Measurements from ENCODE around the gene CLEC2A.
"Not testable (repeated sequence)": the region's sequence is repeated elsewhere in the genome, so short reads cannot be mapped to it uniquely, and the experiment has no call there.

Gene CLEC2A, protein sequence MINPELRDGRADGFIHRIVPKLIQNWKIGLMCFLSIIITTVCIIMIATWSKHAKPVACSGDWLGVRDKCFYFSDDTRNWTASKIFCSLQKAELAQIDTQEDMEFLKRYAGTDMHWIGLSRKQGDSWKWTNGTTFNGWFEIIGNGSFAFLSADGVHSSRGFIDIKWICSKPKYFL

DNA sequence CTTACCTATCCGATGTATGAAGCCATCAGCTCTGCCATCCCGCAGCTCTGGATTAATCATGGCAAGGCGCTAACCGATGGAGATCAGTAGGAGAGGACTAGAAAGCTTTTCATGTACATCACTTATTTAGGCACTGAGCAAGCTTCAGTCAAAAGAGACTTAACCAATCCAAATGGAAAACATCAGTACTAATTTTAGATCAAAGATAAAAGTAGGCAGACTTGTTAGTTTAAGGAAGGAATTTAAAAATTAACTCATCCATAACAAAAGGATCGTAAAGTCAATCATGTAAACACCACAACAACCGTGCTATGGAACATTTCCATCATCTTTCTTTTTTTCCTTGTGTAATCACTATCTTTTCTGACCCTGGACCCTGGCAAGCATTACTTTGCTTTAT is at the start of gene CLEC2A:
Gene CLEC2A, minus strand, starts transcription at position 101 of the 400 bp plus-strand sequence. Its CDS starts 41 bp downstream, at position 60.
- DNase-seq = no peak

DNA sequence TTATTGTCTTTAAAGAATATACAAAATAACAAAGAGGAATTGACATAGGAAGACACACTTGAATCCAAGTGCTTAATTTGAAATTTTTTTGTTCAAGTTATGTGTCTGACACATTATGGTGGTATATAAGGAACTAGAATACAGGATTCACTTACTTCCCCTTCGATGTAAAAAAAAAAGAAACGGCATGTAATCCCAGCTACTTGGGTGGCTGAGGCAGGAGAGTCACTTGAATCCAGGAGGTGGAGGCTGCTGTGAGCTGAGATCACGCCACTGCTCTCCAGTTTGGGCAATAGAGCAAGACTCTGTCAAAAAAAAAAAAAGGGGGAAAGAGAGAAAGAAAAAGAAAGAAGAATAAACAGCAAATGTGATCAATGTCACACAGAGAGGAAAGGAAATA is 48.0 kb upstream of the CLEC2A start:
- DNase-seq = no peak

DNA sequence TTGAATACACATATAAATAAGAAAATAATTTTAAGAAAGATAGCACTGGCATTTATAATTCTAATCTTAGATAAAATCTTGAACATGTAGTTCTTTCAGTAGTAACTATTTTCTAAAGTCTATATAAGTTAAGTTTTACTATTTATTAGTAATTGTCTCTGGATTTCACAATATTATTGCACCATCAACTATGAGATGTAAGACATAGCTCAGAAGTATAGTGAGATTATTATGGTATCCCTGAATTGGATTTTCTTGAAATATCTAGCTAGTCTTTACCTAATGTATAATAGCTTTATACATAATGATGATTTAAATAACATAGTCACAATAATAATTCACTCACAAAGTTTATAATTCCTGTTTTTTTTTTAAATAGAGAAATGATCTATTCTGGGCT is 45.7 kb upstream of the CLEC2A start:
- DNase-seq = no peak

DNA sequence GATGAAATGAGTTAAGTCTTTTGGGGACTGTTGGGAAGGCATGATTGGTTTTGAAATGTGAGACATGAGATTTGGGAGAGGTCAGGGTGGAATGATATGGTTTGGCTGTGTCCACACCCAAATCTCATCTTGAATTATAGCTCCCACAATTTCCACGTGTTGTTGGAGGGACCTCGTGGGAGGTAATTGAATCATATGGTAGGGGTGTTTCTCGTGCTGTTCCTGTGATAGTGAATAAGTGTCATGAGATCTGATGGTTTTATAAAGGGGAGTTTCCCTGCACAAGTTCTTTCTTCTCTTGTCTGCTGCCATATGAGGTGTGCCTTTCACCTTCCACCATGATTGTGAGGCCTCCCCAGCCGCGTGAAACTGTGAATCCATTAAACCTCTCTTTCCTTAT is 44.5 kb upstream of the CLEC2A start:
- DNase-seq = not testable (repeated sequence)

- no peak for DNase-seq
Measured at GRCh38 chr12:9975614-9976013, 43.4 kb upstream of the CLEC2A start.

DNA sequence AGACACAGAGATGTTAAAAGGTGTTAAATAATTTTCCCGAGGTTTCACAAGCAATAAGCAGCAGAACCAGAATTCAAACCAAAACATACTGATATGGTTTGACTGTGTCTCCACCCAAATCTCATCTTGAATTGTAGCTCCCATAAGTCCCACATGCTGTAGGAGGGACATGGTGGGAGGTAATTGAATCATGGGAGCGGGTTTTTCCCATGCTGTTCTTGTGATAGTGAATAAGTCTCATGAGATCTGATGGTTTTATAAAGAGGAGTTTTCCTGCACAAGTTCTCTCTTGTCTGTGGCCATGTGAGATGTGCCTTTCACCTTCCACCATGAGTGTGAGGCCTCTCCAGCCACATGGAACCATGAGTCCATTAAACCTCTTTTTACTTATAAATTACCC is 42.6 kb upstream of the CLEC2A start:
- DNase-seq = not testable (repeated sequence)

DNA sequence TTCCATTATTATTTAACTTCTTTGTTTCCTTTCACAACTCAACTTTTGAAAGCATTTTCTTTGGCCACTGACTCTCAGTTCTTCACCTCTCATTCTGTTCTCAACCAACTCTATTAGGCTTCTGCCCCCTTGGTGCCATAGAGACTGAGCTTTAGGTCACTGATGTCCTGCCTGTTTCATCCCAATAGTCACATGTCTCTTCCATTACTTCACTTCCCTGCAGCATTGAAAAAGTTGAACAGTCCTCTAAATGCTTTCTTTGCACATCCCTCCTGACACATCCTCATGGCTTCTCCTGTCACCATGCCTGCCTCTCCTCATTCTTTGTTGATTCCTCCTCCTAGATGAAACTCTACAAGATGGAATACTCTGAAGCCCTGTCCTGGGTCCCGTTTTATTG is 41.8 kb upstream of the CLEC2A start:
- DNase-seq = no peak

DNA sequence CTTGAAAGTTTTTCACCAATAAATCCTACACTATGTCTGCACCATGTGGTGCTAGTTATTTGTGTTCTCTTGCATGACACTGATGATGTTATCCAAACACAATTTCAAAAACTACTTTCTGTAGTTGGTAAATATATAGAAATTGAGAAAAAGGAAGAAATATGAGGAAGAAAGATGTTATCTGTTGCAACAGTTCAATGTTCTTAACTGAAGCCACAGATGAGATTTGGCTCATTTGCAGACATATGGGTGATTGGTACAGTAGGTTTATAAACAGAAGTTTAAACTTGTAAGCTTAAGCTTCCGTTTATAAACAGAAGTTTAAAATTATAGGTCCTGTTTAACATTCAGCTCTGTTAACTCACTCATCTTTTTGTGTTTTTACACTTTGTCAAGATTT is 39.0 kb upstream of the CLEC2A start, which contains the start of gene CLEC12A:
Gene CLEC12A, plus strand, starts transcription at position 229 of the 400 bp plus-strand sequence. CDS start 188 bp downstream, outside the sequence.
- peak in 1 of 2 donors; percentile 60 for DNase-seq

GRCh38 chr12:9969673-9970072 is 37.5 kb upstream of the CLEC2A start:
- DNase-seq = no peak

DNA sequence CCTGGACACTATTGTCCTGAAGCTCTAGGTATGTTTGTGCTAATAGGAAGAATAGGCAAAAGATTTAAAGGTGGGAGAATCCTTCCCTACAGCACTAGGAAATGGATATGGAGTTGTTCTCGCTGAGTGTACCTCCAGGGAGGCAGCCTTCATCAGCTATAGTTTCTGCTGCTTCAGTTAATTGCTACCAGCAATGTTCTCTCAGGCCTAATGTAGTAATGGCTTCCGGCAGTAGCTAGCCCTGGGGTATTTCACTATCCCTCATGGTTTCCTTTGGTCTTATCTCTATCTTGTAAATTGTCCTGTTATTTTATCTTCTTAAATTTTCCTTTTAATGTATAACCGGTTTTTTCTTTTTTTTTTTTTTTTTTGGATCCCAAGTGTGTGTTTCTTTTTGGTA is 29.7 kb upstream of the CLEC2A start:
- DNase-seq = no peak

GRCh38 chr12:9961106-9961505 is 28.9 kb upstream of the CLEC2A start:
- DNase-seq = no peak

DNA sequence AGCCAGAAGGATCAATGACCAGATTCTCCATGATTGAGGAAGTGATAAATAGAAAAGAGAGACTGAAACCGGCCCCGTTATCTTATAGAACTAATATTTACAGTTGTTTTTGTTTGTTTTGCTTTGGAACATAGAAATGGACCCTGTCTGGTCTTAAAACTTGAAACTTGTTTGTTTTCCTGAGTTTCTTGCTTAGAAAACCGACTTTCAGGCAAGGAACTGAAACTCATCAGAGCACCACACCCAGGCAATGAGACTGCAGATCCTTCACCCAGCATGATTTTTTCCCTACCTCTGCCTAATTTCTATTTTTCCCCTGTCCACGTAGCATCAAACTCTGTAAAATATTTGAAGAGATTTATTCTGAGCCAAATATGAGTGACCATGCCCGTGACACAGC is 28.4 kb upstream of the CLEC2A start:
- DNase-seq = no peak

DNA sequence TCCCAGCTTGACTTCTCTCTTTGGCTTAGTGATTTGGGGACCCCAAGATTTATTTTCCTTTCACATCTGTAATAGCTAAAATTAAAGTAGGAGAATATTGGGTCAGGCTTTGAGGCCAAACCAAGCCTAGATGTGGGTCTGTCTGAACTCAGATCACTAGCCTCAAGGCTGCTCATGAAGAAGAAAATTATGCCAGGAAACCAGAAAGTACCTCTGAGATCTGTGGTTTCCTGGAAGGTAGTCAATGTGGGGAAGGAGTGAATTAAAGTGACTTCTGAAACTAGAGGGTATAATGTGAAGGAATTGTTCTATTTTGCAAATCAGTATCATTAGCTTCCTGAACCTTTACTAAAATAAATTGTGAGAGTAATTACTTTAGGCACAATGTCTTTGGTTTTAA is 25.7 kb upstream of the CLEC2A start:
- no peak for DNase-seq

- not testable (repeated sequence) for DNase-seq
Measured at GRCh38 chr12:9952954-9953729, 21.0 kb upstream of the CLEC2A start.

- peak in 1 of 2 donors; percentile 88 for DNase-seq
Measured at GRCh38 chr12:9951026-9951675, 19.0 kb upstream of the CLEC2A start.

- peak in 1 of 2 donors; percentile 97 for DNase-seq
Measured at GRCh38 chr12:9948606-9949296, 16.6 kb upstream of the CLEC2A start.

DNA sequence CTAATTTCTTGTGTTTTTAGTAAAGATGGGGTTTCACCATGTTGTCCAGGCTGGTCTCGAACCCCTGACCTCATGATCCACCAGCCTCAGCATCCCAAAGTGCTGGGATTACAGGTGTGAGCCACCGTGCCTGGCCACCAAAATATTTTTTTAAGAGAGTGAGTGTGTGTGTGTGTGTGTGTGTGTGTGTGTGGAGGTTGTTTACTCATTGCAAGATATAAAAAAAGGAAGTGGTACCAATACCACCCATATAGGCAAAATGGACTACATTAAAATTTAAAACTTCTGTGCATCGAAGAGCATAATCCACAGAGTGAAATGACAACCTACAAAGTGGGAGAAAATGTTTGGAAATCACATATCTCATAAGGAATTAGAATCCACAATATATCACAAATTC is 15.5 kb upstream of the CLEC2A start:
- DNase-seq = no peak

- DNase-seq = peak in 1 of 2 donors; percentile 74
Measured at GRCh38 chr12:9944391-9944790, 12.2 kb upstream of the CLEC2A start.

GRCh38 chr12:9943240-9943639 is 11.1 kb upstream of the CLEC2A start:
- DNase-seq = peak in 1 of 2 donors; percentile 59

GRCh38 chr12:9941838-9942237 is 9.7 kb upstream of the CLEC2A start:
- no peak for DNase-seq

DNA sequence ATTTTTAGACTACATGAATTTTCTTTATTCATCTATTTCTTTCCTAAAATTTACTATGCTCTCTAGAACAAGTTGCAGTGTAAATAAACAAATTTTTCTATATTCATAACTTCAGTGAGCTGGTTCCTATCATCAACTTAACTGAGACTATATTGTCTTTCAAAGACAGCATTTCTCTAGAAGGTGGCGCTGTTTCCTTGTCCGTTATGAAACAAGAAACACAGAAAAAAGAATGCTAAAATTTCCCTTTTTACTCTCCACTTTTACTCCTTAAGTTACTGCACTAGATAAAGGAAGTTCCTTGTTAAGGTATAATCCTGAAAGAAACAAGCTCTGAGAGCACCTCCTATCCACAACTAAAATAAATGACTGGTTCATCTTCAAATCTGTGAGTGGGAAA is 8.2 kb upstream of the CLEC2A start:
- peak in 1 of 2 donors; percentile 69 for DNase-seq

DNA sequence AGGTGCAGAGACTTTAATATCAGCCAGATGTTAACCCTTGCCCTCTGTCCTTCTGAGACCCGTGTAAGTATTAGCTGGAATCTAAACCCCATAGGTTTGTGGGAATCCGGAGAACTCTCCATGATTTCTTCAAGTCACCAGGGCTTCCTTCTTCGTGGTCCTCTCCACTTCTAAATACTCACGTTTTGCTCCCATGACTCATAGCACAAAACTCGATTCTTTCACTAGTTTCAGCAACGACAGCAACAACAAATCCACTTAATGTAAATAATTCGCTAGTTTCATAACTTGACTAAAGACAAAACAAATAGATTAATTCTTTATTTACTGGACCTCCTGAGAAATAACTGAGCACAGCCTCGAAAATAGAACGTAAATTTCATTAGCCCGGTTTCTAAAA is 4.4 kb upstream of the CLEC2A start:
- DNase-seq = no peak

GRCh38 chr12:9935026-9935425 is 2.9 kb upstream of the CLEC2A start:
- DNase-seq = no peak

Data from bone marrow (tissue), 2 donors.